Ovary (tissue), 9 donors: ENCODE results near the gene SMAD5. TPM values are rescaled to one million over a fixed set of nuclear protein-coding genes. Genes with fewer than 3 reads are reported as not detected.

Source experiments
- DNase-seq, 5 donors: peaks; one replicate each; pipeline ENCODE4 v3.0.0-alpha.2; 2019 to 2020
- H3K27ac ChIP-seq, 2 donors: fragments of 200-600 bp; one replicate each; pipeline versions ENCODE4 v1.5.1 to v1.8.0; 2019 to 2022
- H3K27me3 ChIP-seq: fragments of 200-600 bp; one replicate; pipeline ENCODE4 v1.8.0; 2022
- H3K36me3 ChIP-seq: fragments of 200-600 bp; sonication (generic); one replicate; pipeline ENCODE4 v1.5.1; 2019
- H3K4me1 ChIP-seq: one replicate; pipeline ENCODE4 v1.8.1; 2013; ENCODE audit warnings: mild to moderate bottlenecking, moderate library complexity; ENCODE audit not compliant: insufficient read depth
- H3K4me3 ChIP-seq: fragments of 200-600 bp; sonication (generic); one replicate; pipeline ENCODE4 v1.5.1; 2017
- H3K9me3 ChIP-seq, 2 donors: fragments of 200-600 bp in 1 of 2; sonication (generic) in 1 of 2; one replicate each; pipeline versions ENCODE4 v1.5.1 to v1.8.1; 2013 to 2019; ENCODE audit warnings: mild to moderate bottlenecking in 1 of 2, moderate library complexity in 1 of 2
- CTCF ChIP-seq, 3 donors: fragments of 450-650 bp in 2 of 3; fragments of 200-600 bp in 1 of 3; IDR thresholded peaks; one replicate each; pipeline versions ENCODE4 v1.5.1 to v1.8.0; 2016 to 2022; ENCODE audit warnings: antibody characterized with exemption in 3 of 3, mild to moderate bottlenecking in 1 of 3
- EP300 ChIP-seq: sonication (generic); formaldehyde crosslinking; IDR thresholded peaks from one replicate; pipeline ENCODE4 v1.6.1; 2017; ENCODE audit warnings: antibody characterized with exemption
- POLR2A ChIP-seq: fragments of 450-650 bp; IDR thresholded peaks from one replicate; pipeline ENCODE4 v1.6.1; 2017; ENCODE audit warnings: antibody characterized with exemption, mild to moderate bottlenecking, moderate library complexity
- WGBS, 3 donors: extraction: QIAGEN DNeasy Blood & Tissue Kit in 1 of 3; methylation state at CpG; one replicate each; pipeline versions ENCODE4 v1.1.5 to v1.1.7; 2013 to 2017; 5-methylcytosine and 5-hydroxymethylcytosine counted together
- intact Hi-C, 4 donors: fragments of 100-400 bp; cut with DNase I; formaldehyde crosslinking; loops; one replicate each; pipeline versions ENCODE4 v1.11.0 to v1.15.1; 2022 to 2023
- polyA plus RNA-seq, 2 donors: library from polyadenylated mRNA; stranded (reverse); fragments of 200-250 nt in 1 of 2; fragments of 350-450 nt in 1 of 2; fragmentation: Illumina TruSeq in 1 of 2; extraction: RNeasy Lipid Tissue Mini Kit (QIAGEN cat#74804) in 1 of 2; gene quantifications; one replicate each; pipeline ENCODE4 v1.2.3, GENCODE V29; 2013 to 2014
- total RNA-seq, 7 donors: library from RNA; depleted of rRNA in 2 of 7; stranded (reverse); fragments of >200 nt in 2 of 7; fragmentation: NEBNext Ultra II Directional in 3 of 7; extraction: Animal tissue kit (Norgen Biotek cat#: 25700) in 3 of 7; gene quantifications; one replicate each; pipeline versions ENCODE4 v1.1.0 to v1.2.4, GENCODE V29; 2016 to 2023
- donor health status: DM: no; HTN: no; CAD: no; lungs with moderate emphysema.
- donor health status: DM: no; HTN: no; CAD: no.
- donor health status: Bipolar disorder and iron deficiency.
- donor health status: DM: yes; HTN: yes; CAD: no.
- donor health status: DM: no; HTN: no; CAD: no.
- donor health status: DM: yes; HTN: yes; CAD: no.

Gene SMAD5
- total and polyA plus RNA-seq, 9 donors, result 20.3 to 130 (median 108) TPM

GRCh38 chr5:136208916-136209315, 76.3 kb downstream of the SMAD5 start:
- no peak overlapping the region for H3K4me3 ChIP-seq
- 54 to 66% (median 61%) methylated on average over 3 of the region's 3 CpGs for WGBS, 3 donors
- H3K27me3 ChIP-seq, result no peaks in the 10 kb centered on the region
- DNase-seq, result no peak
- H3K27ac ChIP-seq, result no peak overlapping the region
- H3K36me3 ChIP-seq, result no peaks in the 10 kb centered on the region
- H3K4me1 ChIP-seq, result no peaks in the 10 kb centered on the region
- intact Hi-C loops, result no loop called here
- no peak for TF ChIP-seq EP300
- TF ChIP-seq POLR2A, result no peak
- no peak for TF ChIP-seq CTCF (IDR thresholded peaks at IDR 0.05)
- no peaks in the 10 kb centered on the region for H3K9me3 ChIP-seq

GRCh38 chr5:136209346-136209910, 76.8 kb downstream of the SMAD5 start:
- H3K4me3 ChIP-seq, result no peak overlapping the region
- intact Hi-C loops, result no loop called here
- no peak for DNase-seq
- no peaks in the 10 kb centered on the region for H3K4me1 ChIP-seq
- no peaks in the 10 kb centered on the region for H3K9me3 ChIP-seq
- H3K27ac ChIP-seq, result no peak overlapping the region
- TF ChIP-seq POLR2A (no peak), CTCF (IDR thresholded peaks at IDR 0.05) (no peak)
- no peaks in the 10 kb centered on the region for H3K27me3 ChIP-seq
- WGBS, 3 donors, result 90 to 94% (median 90%) methylated on average over 14 of the region's 14 CpGs
- H3K36me3 ChIP-seq, result no peaks in the 10 kb centered on the region

DNA sequence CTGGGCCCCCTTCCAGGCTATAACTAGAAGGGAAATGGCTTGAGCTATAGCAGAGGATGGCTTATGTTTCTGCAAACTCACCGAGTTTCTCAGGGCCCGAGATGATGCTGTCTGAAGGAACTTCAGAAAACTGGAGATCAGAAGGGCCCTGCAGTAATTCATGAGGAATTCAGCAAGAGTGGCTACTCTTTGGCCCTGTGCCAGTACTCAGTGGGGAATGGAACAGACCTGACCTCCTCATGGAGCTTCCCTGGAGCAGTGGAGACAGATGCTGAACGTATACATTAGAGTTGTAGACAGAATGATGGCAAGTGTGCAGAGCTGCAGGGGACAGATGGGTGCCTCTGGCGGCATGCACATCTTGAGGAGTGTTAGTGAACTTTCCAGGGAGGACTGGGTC, 77.6 kb downstream of the SMAD5 start:
- no peaks in the 10 kb centered on the region for H3K36me3 ChIP-seq
- no peak overlapping the region for H3K4me3 ChIP-seq
- H3K4me1 ChIP-seq, result no peaks in the 10 kb centered on the region
- 76 to 82% (median 77%) methylated on average over 4 of the region's 4 CpGs for WGBS, 3 donors
- intact Hi-C loops, result loop anchor here (5.0 to 10.0 kb wide), 4 partner anchors 263 to 323 kb away; no protein-coding TSS in a partner anchor
- no peak overlapping the region for H3K27ac ChIP-seq
- H3K9me3 ChIP-seq, result no peaks in the 10 kb centered on the region
- TF ChIP-seq POLR2A (no peak), EP300 (no peak), CTCF (IDR thresholded peaks at IDR 0.05) (no peak)
- no peak for DNase-seq
- no peaks in the 10 kb centered on the region for H3K27me3 ChIP-seq

GRCh38 chr5:136211282-136212040, 78.8 kb downstream of the SMAD5 start:
- H3K4me1 ChIP-seq, result no peaks in the 10 kb centered on the region
- no peak for TF ChIP-seq POLR2A
- no peak for TF ChIP-seq CTCF (IDR thresholded peaks at IDR 0.05)
- TF ChIP-seq EP300, result no peak
- no peak overlapping the region for H3K27ac ChIP-seq
- H3K4me3 ChIP-seq, result no peak overlapping the region
- H3K36me3 ChIP-seq, result no peaks in the 10 kb centered on the region
- WGBS, 3 donors, result 74 to 84% (median 79%) methylated on average over 10 of the region's 10 CpGs
- intact Hi-C loops, result loop anchor here (1.0 to 10.0 kb wide), 5 partner anchors 264 to 324 kb away; no protein-coding TSS in a partner anchor
- no peak for DNase-seq
- no peaks in the 10 kb centered on the region for H3K9me3 ChIP-seq
- H3K27me3 ChIP-seq, result no peaks in the 10 kb centered on the region
